ENCODE data around the gene TDRD9.

TDRD9 gene

GRCh38 chr14:104091927-104092771 lies 163.9 kb downstream of the TDRD9 start:
- Histone ChIP-seq H3K4me1 (ENCODE audit: control insufficient read depth, insufficient read depth, low read length) (peaks cover 5% of the 10 kb centered on the region), H3K27me3 (ENCODE audit: control insufficient read depth in 1 of 2, insufficient read depth in 2 of 2, low read length in 2 of 2) (peaks cover 10 to 15% of the 10 kb centered on the region in 2 donors), H3K9ac (ENCODE audit: low read length in 2 of 2) (no peak overlapping the region), H3K27ac (ENCODE audit: low read length) (no peak overlapping the region), H3K9me3 (ENCODE audit: control insufficient read depth in 2 of 2, low read length in 2 of 2) (peaks cover 0 to 3% of the 10 kb centered on the region in 2 donors), H3K36me3 (ENCODE audit: control insufficient read depth in 2 of 2, insufficient read depth in 2 of 2, low read length in 2 of 2) (no peaks in the 10 kb centered on the region), H3K4me3 (ENCODE audit: low read length in 2 of 2) (no peak overlapping the region)

- Histone ChIP-seq H3K4me1 (ENCODE audit: control insufficient read depth, insufficient read depth, low read length) (peaks cover 5% of the 10 kb centered on the region), H3K9me3 (ENCODE audit: control insufficient read depth in 2 of 2, low read length in 2 of 2) (peaks cover 0 to 3% of the 10 kb centered on the region in 2 donors), H3K27ac (ENCODE audit: low read length) (no peak overlapping the region), H3K27me3 (ENCODE audit: control insufficient read depth in 1 of 2, insufficient read depth in 2 of 2, low read length in 2 of 2) (peaks cover 10 to 12% of the 10 kb centered on the region in 2 donors), H3K4me3 (ENCODE audit: low read length in 2 of 2) (no peak overlapping the region), H3K9ac (ENCODE audit: low read length in 2 of 2) (no peak overlapping the region), H3K36me3 (ENCODE audit: control insufficient read depth in 2 of 2, insufficient read depth in 2 of 2, low read length in 2 of 2) (no peaks in the 10 kb centered on the region)
Observed at GRCh38 chr14:104092931-104093365, 164.7 kb downstream of the TDRD9 start.

GRCh38 chr14:104093366-104094055 lies 165.3 kb downstream of the TDRD9 start:
- Histone ChIP-seq H3K9ac (ENCODE audit: low read length in 2 of 2) (no peak overlapping the region), H3K4me1 (ENCODE audit: control insufficient read depth, insufficient read depth, low read length) (peaks cover 5% of the 10 kb centered on the region), H3K27ac (ENCODE audit: low read length) (no peak overlapping the region), H3K9me3 (ENCODE audit: control insufficient read depth in 2 of 2, low read length in 2 of 2) (peaks cover 0 to 3% of the 10 kb centered on the region in 2 donors), H3K27me3 (ENCODE audit: control insufficient read depth in 1 of 2, insufficient read depth in 2 of 2, low read length in 2 of 2) (peaks cover 10 to 11% of the 10 kb centered on the region in 2 donors), H3K4me3 (ENCODE audit: low read length in 2 of 2) (no peak overlapping the region), H3K36me3 (ENCODE audit: control insufficient read depth in 2 of 2, insufficient read depth in 2 of 2, low read length in 2 of 2) (no peaks in the 10 kb centered on the region)

- Histone ChIP-seq H3K36me3 (ENCODE audit: control insufficient read depth in 2 of 2, insufficient read depth in 2 of 2, low read length in 2 of 2) (no peaks in the 10 kb centered on the region), H3K9me3 (ENCODE audit: control insufficient read depth in 2 of 2, low read length in 2 of 2) (peaks cover 0 to 3% of the 10 kb centered on the region in 2 donors), H3K9ac (ENCODE audit: low read length in 2 of 2) (no peak overlapping the region), H3K27ac (ENCODE audit: low read length) (no peak overlapping the region), H3K27me3 (ENCODE audit: control insufficient read depth in 1 of 2, insufficient read depth in 2 of 2, low read length in 2 of 2) (peaks cover 10 to 11% of the 10 kb centered on the region in 2 donors), H3K4me1 (ENCODE audit: control insufficient read depth, insufficient read depth, low read length) (peaks cover 5% of the 10 kb centered on the region), H3K4me3 (ENCODE audit: low read length in 2 of 2) (no peak overlapping the region)
Observed at GRCh38 chr14:104094056-104094708, 165.9 kb downstream of the TDRD9 start.

GRCh38 chr14:104094709-104095425 lies 166.6 kb downstream of the TDRD9 start:
- Histone ChIP-seq H3K4me3 (ENCODE audit: low read length in 2 of 2) (no peak overlapping the region), H3K9me3 (ENCODE audit: control insufficient read depth in 2 of 2, low read length in 2 of 2) (peaks cover 0 to 3% of the 10 kb centered on the region in 2 donors), H3K4me1 (ENCODE audit: control insufficient read depth, insufficient read depth, low read length) (peaks cover 5% of the 10 kb centered on the region), H3K36me3 (ENCODE audit: control insufficient read depth in 2 of 2, insufficient read depth in 2 of 2, low read length in 2 of 2) (no peaks in the 10 kb centered on the region), H3K27me3 (ENCODE audit: control insufficient read depth in 1 of 2, insufficient read depth in 2 of 2, low read length in 2 of 2) (peaks cover 10 to 11% of the 10 kb centered on the region in 2 donors), H3K27ac (ENCODE audit: low read length) (no peak overlapping the region), H3K9ac (ENCODE audit: low read length in 2 of 2) (no peak overlapping the region)

GRCh38 chr14:104095426-104096310 lies 167.4 kb downstream of the TDRD9 start:
- no peak overlapping the region for H3K9ac ChIP-seq (ENCODE audit: low read length in 2 of 2)
- peaks cover 10 to 11% of the 10 kb centered on the region in 2 donors for H3K27me3 ChIP-seq (ENCODE audit: control insufficient read depth in 1 of 2, insufficient read depth in 2 of 2, low read length in 2 of 2)
- no peaks in the 10 kb centered on the region for H3K9me3 ChIP-seq (ENCODE audit: control insufficient read depth in 2 of 2, low read length in 2 of 2)
- H3K4me3 ChIP-seq (ENCODE audit: low read length in 2 of 2) = no peak overlapping the region
- H3K36me3 ChIP-seq (ENCODE audit: control insufficient read depth in 2 of 2, insufficient read depth in 2 of 2, low read length in 2 of 2) = no peaks in the 10 kb centered on the region
- H3K4me1 ChIP-seq (ENCODE audit: control insufficient read depth, insufficient read depth, low read length) = peaks cover 5% of the 10 kb centered on the region
- H3K27ac ChIP-seq (ENCODE audit: low read length) = no peak overlapping the region

GRCh38 chr14:104096318-104096717 lies 168.1 kb downstream of the TDRD9 start:
- H3K27me3 ChIP-seq (ENCODE audit: control insufficient read depth in 1 of 2, insufficient read depth in 2 of 2, low read length in 2 of 2) = peaks cover 10 to 11% of the 10 kb centered on the region in 2 donors
- peaks cover 5% of the 10 kb centered on the region for H3K4me1 ChIP-seq (ENCODE audit: control insufficient read depth, insufficient read depth, low read length)
- no peaks in the 10 kb centered on the region for H3K9me3 ChIP-seq (ENCODE audit: control insufficient read depth in 2 of 2, low read length in 2 of 2)
- no peak overlapping the region for H3K9ac ChIP-seq (ENCODE audit: low read length in 2 of 2)
- H3K4me3 ChIP-seq (ENCODE audit: low read length in 2 of 2) = no peak overlapping the region
- H3K27ac ChIP-seq (ENCODE audit: low read length) = no peak overlapping the region
- no peaks in the 10 kb centered on the region for H3K36me3 ChIP-seq (ENCODE audit: control insufficient read depth in 2 of 2, insufficient read depth in 2 of 2, low read length in 2 of 2)

GRCh38 chr14:104096751-104097700 lies 168.8 kb downstream of the TDRD9 start:
- H3K36me3 ChIP-seq (ENCODE audit: control insufficient read depth in 2 of 2, insufficient read depth in 2 of 2, low read length in 2 of 2) = no peaks in the 10 kb centered on the region
- peaks cover 5% of the 10 kb centered on the region for H3K4me1 ChIP-seq (ENCODE audit: control insufficient read depth, insufficient read depth, low read length)
- H3K9me3 ChIP-seq (ENCODE audit: control insufficient read depth in 2 of 2, low read length in 2 of 2) = no peaks in the 10 kb centered on the region
- H3K27ac ChIP-seq (ENCODE audit: low read length) = no peak overlapping the region
- no peak overlapping the region for H3K4me3 ChIP-seq (ENCODE audit: low read length in 2 of 2)
- no peak overlapping the region for H3K9ac ChIP-seq (ENCODE audit: low read length in 2 of 2)
- peaks cover 10 to 11% of the 10 kb centered on the region in 2 donors for H3K27me3 ChIP-seq (ENCODE audit: control insufficient read depth in 1 of 2, insufficient read depth in 2 of 2, low read length in 2 of 2)

Measured in stomach smooth muscle (tissue), 2 donors.